ENCODE results near the gene ARCN1. TPM values are rescaled to one million over a fixed set of nuclear protein-coding genes. Genes with fewer than 3 reads are reported as not detected.

Gene ARCN1
- total and polyA plus RNA-seq, 9 of the 15 experiments (the other 6 are each of a cell fraction or from before 2014, with no cell fraction given): 30.0 to 224 (median 76.4) TPM

DNA sequence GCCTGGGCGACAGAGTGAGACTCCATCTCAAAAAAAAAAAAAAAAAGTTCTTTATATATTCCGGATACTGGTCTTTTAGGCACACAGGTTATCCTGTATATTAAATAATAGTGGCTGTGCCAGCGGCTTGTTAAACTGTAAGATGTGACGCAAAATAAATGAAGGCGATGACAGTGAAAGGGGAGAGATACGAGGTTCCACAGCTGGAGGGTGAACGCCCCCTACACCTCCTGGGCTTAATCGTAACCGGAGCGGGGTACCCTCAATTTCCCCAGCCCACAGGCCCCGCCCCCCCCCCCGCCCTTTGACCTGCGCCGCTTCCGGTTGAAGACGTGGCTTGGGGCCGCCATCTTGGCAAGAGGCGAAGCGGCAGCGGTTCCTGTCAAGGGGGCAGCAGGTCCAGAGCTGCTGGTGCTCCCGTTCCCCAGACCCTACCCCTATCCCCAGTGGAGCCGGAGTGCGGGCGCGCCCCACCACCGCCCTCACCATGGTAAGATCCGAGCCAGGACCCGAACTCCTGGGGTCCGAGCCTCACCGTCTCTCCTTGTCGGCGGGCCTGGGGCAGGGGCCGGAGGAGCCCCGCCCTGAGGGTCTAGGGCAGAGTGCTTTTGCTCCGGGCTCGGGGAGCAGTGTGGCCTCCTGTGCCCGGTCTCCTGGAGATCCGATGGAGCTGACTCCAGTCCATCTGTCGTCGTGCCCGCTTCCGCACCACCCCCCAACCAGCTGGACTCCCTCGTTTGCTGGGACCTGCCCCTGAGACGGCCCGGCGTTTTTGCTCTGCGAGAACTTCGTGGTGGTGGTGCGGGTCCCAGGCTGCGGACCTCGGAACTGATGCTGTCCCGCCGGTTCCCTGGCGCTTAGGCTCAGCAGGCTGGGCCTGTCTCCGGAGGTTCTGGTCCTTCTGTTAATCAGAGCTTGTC, at the start of gene ARCN1 (continued):
- TF ChIP-seq, protein P1, sequence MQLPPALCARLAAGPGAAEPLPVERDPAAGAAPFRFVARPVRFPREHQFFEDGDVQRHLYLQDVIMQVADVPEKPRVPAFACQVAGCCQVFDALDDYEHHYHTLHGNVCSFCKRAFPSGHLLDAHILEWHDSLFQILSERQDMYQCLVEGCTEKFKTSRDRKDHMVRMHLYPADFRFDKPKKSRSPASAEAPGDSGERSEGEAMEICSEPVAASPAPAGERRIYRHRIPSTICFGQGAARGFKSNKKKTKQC (CRISPR knock-in tag; IDR thresholded peaks at IDR 0.05): peak; percentile 43; the same call in 1 of the 2 replicates
- TF ChIP-seq, protein P2, sequence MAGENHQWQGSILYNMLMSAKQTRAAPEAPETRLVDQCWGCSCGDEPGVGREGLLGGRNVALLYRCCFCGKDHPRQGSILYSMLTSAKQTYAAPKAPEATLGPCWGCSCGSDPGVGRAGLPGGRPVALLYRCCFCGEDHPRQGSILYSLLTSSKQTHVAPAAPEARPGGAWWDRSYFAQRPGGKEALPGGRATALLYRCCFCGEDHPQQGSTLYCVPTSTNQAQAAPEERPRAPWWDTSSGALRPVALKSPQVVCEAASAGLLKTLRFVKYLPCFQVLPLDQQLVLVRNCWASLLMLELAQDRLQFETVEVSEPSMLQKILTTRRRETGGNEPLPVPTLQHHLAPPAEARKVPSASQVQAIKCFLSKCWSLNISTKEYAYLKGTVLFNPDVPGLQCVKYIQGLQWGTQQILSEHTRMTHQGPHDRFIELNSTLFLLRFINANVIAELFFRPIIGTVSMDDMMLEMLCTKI (IDR thresholded peaks at IDR 0.05; ENCODE audit: partially characterized antibody): no peak
- TF ChIP-seq, protein P3, sequence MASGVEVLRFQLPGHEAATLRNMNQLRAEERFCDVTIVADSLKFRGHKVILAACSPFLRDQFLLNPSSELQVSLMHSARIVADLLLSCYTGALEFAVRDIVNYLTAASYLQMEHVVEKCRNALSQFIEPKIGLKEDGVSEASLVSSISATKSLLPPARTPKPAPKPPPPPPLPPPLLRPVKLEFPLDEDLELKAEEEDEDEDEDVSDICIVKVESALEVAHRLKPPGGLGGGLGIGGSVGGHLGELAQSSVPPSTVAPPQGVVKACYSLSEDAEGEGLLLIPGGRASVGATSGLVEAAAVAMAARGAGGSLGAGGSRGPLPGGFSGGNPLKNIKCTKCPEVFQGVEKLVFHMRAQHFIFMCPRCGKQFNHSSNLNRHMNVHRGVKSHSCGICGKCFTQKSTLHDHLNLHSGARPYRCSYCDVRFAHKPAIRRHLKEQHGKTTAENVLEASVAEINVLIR (CRISPR knock-in tag; IDR thresholded peaks at IDR 0.05): no peak
- TF ChIP-seq, protein P4, sequence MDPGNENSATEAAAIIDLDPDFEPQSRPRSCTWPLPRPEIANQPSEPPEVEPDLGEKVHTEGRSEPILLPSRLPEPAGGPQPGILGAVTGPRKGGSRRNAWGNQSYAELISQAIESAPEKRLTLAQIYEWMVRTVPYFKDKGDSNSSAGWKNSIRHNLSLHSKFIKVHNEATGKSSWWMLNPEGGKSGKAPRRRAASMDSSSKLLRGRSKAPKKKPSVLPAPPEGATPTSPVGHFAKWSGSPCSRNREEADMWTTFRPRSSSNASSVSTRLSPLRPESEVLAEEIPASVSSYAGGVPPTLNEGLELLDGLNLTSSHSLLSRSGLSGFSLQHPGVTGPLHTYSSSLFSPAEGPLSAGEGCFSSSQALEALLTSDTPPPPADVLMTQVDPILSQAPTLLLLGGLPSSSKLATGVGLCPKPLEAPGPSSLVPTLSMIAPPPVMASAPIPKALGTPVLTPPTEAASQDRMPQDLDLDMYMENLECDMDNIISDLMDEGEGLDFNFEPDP (CRISPR knock-in tag; IDR thresholded peaks at IDR 0.05): no peak
- TF ChIP-seq NFE2 (IDR thresholded peaks at IDR 0.05; ENCODE audit: low read depth): no peak
- TF ChIP-seq ZNF263 (CRISPR knock-in tag; IDR thresholded peaks at IDR 0.05; ENCODE audit: borderline replicate concordance): no peak; the same call in 1 of the 2 replicates
- TF ChIP-seq RAD51 (IDR thresholded peaks at IDR 0.05; ENCODE audit: borderline replicate concordance, low read depth): no peak
- TF ChIP-seq MYNN (IDR thresholded peaks at IDR 0.05): no peak
- TF ChIP-seq MYNN (CRISPR knock-in tag; IDR thresholded peaks at IDR 0.05): no peak
- no peak for TF ChIP-seq MEF2A (IDR thresholded peaks at IDR 0.05; ENCODE audit: control insufficient read depth, low read depth, low read length)
- no peak for TF ChIP-seq ZNF785 (CRISPR knock-in tag; IDR thresholded peaks at IDR 0.05)
- no peak for TF ChIP-seq TCF7 (IDR thresholded peaks at IDR 0.05; ENCODE audit: borderline replicate concordance)
- TF ChIP-seq FIP1L1 (IDR thresholded peaks at IDR 0.05; ENCODE audit: low read depth, low read length, poor library complexity, severe bottlenecking): peak; percentile 74
- TF ChIP-seq POLR2B (IDR thresholded peaks at IDR 0.05; ENCODE audit: low read depth, partially characterized antibody): peak; percentile 87
- TF ChIP-seq, protein P5, sequence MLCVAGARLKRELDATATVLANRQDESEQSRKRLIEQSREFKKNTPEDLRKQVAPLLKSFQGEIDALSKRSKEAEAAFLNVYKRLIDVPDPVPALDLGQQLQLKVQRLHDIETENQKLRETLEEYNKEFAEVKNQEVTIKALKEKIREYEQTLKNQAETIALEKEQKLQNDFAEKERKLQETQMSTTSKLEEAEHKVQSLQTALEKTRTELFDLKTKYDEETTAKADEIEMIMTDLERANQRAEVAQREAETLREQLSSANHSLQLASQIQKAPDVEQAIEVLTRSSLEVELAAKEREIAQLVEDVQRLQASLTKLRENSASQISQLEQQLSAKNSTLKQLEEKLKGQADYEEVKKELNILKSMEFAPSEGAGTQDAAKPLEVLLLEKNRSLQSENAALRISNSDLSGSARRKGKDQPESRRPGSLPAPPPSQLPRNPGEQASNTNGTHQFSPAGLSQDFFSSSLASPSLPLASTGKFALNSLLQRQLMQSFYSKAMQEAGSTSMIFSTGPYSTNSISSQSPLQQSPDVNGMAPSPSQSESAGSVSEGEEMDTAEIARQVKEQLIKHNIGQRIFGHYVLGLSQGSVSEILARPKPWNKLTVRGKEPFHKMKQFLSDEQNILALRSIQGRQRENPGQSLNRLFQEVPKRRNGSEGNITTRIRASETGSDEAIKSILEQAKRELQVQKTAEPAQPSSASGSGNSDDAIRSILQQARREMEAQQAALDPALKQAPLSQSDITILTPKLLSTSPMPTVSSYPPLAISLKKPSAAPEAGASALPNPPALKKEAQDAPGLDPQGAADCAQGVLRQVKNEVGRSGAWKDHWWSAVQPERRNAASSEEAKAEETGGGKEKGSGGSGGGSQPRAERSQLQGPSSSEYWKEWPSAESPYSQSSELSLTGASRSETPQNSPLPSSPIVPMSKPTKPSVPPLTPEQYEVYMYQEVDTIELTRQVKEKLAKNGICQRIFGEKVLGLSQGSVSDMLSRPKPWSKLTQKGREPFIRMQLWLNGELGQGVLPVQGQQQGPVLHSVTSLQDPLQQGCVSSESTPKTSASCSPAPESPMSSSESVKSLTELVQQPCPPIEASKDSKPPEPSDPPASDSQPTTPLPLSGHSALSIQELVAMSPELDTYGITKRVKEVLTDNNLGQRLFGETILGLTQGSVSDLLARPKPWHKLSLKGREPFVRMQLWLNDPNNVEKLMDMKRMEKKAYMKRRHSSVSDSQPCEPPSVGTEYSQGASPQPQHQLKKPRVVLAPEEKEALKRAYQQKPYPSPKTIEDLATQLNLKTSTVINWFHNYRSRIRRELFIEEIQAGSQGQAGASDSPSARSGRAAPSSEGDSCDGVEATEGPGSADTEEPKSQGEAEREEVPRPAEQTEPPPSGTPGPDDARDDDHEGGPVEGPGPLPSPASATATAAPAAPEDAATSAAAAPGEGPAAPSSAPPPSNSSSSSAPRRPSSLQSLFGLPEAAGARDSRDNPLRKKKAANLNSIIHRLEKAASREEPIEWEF (CRISPR knock-in tag; IDR thresholded peaks at IDR 0.05): no peak
- TF ChIP-seq SMAD2 (IDR thresholded peaks at IDR 0.05; ENCODE audit: low read depth, low read length): no peak
- TF ChIP-seq CBX8 (IDR thresholded peaks at IDR 0.05; ENCODE audit: borderline replicate concordance, extremely low read depth, low read depth, low read length, poor library complexity, severe bottlenecking): no peak

All from K562 (cell line).